ENCODE measurements around the gene ADAMTS17.

ADAMTS17 gene

GRCh38 chr15:100131321-100132224 lies 210.2 kb downstream of the ADAMTS17 start:
- DNase-seq (ENCODE audit: low read depth in 2 of 2) = peak in 1 of 2 donors; percentile 29

GRCh38 chr15:100129677-100130076 lies 212.1 kb downstream of the ADAMTS17 start:
- DNase-seq (ENCODE audit: low read depth in 2 of 2) = no peak

- no peak for DNase-seq (ENCODE audit: low read depth in 2 of 2)
Measured at GRCh38 chr15:100125401-100126191, 216.2 kb downstream of the ADAMTS17 start.

GRCh38 chr15:100124936-100125335 lies 216.8 kb downstream of the ADAMTS17 start:
- DNase-seq (ENCODE audit: low read depth in 2 of 2) = no peak

GRCh38 chr15:100124361-100124760 lies 217.4 kb downstream of the ADAMTS17 start:
- no peak for DNase-seq (ENCODE audit: low read depth in 2 of 2)

GRCh38 chr15:100123611-100124010 lies 218.2 kb downstream of the ADAMTS17 start:
- DNase-seq (ENCODE audit: low read depth in 2 of 2) = no peak

- DNase-seq (ENCODE audit: low read depth in 2 of 2) = no peak
Measured at GRCh38 chr15:100121285-100121684, 220.5 kb downstream of the ADAMTS17 start.

- no peak for DNase-seq (ENCODE audit: low read depth in 2 of 2)
Measured at GRCh38 chr15:100120111-100120510, 221.7 kb downstream of the ADAMTS17 start.

- DNase-seq (ENCODE audit: low read depth in 2 of 2) = no peak
Measured at GRCh38 chr15:100118546-100118945, 223.2 kb downstream of the ADAMTS17 start.

- no peak for DNase-seq (ENCODE audit: low read depth in 2 of 2)
Measured at GRCh38 chr15:100116416-100117190, 225.2 kb downstream of the ADAMTS17 start.

GRCh38 chr15:100115711-100116090 lies 226.1 kb downstream of the ADAMTS17 start:
- DNase-seq (ENCODE audit: low read depth in 2 of 2) = no peak

GRCh38 chr15:100115066-100115710 lies 226.6 kb downstream of the ADAMTS17 start:
- DNase-seq (ENCODE audit: low read depth in 2 of 2) = no peak

- DNase-seq (ENCODE audit: low read depth in 2 of 2) = no peak
Measured at GRCh38 chr15:100114571-100114970, 227.2 kb downstream of the ADAMTS17 start.

GRCh38 chr15:100114100-100114499 lies 227.7 kb downstream of the ADAMTS17 start:
- no peak for DNase-seq (ENCODE audit: low read depth in 2 of 2)

GRCh38 chr15:100113351-100114080 lies 228.3 kb downstream of the ADAMTS17 start:
- DNase-seq (ENCODE audit: low read depth in 2 of 2) = no peak

- no peak for DNase-seq (ENCODE audit: low read depth in 2 of 2)
Measured at GRCh38 chr15:100112636-100113305, 229.0 kb downstream of the ADAMTS17 start.

GRCh38 chr15:100112061-100112420 lies 229.7 kb downstream of the ADAMTS17 start:
- no peak for DNase-seq (ENCODE audit: low read depth in 2 of 2)

GRCh38 chr15:100111125-100112060 lies 230.4 kb downstream of the ADAMTS17 start:
- no peak for DNase-seq (ENCODE audit: low read depth in 2 of 2)

- no peak for DNase-seq (ENCODE audit: low read depth in 2 of 2)
Measured at GRCh38 chr15:100109486-100110035, 232.2 kb downstream of the ADAMTS17 start.
